Measurements from ENCODE around the gene PATE4.

The PATE4 gene, protein sequence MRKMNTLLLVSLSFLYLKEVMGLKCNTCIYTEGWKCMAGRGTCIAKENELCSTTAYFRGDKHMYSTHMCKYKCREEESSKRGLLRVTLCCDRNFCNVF

DNA sequence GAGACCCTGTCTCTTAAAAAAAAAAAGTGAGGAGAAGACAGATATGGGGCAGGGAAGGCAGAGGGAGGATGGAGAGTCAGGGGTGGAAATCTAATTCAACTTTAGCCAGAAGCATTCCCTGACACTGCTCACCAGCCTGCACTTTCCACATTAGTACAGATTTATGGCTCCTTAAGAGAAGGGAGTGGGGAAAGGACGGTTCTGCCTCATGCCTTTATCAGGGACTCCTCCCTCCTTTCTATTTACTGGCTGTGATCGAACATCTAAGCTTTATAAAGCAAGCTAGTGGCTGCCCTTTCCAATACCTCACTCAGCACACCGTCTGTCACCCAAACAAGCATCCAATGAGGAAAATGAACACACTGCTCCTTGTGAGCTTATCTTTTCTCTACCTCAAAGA lies at the start of gene PATE4:
TSS of gene PATE4 (plus strand) at position 301 of the 400 bp plus-strand sequence. CDS start at position 345, 44 bp downstream.
- Mint-ChIP-seq H3K9me3 (peaks cover 5% of the 10 kb centered on the region), H3K4me1 (no peaks in the 10 kb centered on the region), H3K27ac (no peak within 1 kb of the TSS), H3K27me3 (ENCODE audit: low read depth) (peaks cover 10% of the 10 kb centered on the region), H3K36me3 (ENCODE audit: low read depth) (no peaks in the 10 kb centered on the region), H3K4me3 (no peak within 1 kb of the TSS)
- TF ChIP-seq, protein P1, sequence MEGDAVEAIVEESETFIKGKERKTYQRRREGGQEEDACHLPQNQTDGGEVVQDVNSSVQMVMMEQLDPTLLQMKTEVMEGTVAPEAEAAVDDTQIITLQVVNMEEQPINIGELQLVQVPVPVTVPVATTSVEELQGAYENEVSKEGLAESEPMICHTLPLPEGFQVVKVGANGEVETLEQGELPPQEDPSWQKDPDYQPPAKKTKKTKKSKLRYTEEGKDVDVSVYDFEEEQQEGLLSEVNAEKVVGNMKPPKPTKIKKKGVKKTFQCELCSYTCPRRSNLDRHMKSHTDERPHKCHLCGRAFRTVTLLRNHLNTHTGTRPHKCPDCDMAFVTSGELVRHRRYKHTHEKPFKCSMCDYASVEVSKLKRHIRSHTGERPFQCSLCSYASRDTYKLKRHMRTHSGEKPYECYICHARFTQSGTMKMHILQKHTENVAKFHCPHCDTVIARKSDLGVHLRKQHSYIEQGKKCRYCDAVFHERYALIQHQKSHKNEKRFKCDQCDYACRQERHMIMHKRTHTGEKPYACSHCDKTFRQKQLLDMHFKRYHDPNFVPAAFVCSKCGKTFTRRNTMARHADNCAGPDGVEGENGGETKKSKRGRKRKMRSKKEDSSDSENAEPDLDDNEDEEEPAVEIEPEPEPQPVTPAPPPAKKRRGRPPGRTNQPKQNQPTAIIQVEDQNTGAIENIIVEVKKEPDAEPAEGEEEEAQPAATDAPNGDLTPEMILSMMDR (IDR thresholded peaks at IDR 0.05; ENCODE audit: unreplicated experiment in 3 of 3): no peak

GRCh38 chr11:125784678-125785077 lies 48.4 kb upstream of the PATE4 start:
- Mint-ChIP-seq H3K36me3 (ENCODE audit: low read depth) (no peaks in the 10 kb centered on the region), H3K4me3 (no peak overlapping the region), H3K4me1 (no peaks in the 10 kb centered on the region), H3K27me3 (ENCODE audit: low read depth) (peaks cover 8% of the 10 kb centered on the region), H3K27ac (no peak overlapping the region), H3K9me3 (peaks cover 2% of the 10 kb centered on the region)
- TF ChIP-seq, protein P1 (IDR thresholded peaks at IDR 0.05; ENCODE audit: unreplicated experiment in 3 of 3): no peak

DNA sequence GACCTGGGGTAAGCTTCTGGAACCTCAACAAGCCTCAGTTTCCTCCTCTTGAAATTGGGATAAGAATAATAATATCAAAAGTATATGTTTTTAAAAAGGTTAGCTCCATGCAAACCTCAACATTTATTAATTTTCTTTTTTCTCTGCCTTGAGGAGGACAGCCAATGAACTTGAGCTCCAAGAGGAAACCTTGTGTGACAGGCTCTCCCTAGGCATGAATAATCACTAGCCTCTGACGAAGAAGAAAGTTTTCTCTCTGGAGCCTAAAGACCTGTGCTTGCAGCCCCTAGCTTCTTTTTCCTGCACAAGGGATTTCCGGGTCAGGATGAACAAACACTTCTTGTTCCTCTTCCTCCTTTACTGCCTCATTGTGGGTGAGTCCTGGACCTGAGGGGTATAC lies 45.3 kb upstream of the PATE4 start, which contains the start of gene PATE3:
TSS of gene PATE3 (plus strand) at position 301 of the 400 bp plus-strand sequence. CDS start at position 326, 25 bp downstream.
- Mint-ChIP-seq H3K4me1 (no peaks in the 10 kb centered on the region), H3K9me3 (peaks cover 6% of the 10 kb centered on the region), H3K27me3 (ENCODE audit: low read depth) (peaks cover 5% of the 10 kb centered on the region), H3K27ac (no peak within 1 kb of the TSS), H3K36me3 (ENCODE audit: low read depth) (no peaks in the 10 kb centered on the region), H3K4me3 (no peak within 1 kb of the TSS)
- TF ChIP-seq, protein P1 (IDR thresholded peaks at IDR 0.05; ENCODE audit: unreplicated experiment in 3 of 3): no peak

DNA sequence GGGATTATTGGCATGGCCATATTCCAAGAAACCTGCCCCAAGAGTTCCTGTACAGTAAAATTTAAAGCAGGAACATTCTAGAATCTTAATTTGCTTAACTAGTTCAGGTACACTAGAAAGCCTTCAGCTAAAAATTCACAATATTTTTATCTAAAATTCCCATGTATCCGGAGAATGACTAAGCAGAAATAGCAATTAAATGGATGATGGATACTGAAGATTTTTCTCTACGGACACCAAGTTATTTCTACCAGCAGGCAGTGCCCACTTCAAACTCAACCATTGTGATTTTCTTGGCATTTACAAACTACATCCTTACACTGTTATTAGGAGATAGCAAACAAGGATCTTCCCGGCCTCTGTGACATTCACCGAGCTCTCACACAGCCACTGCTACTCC lies 42.3 kb upstream of the PATE4 start:
- Mint-ChIP-seq H3K4me3 (no peak overlapping the region), H3K27me3 (ENCODE audit: low read depth) (peaks cover 2% of the 10 kb centered on the region), H3K9me3 (peaks cover 27% of the 10 kb centered on the region), H3K36me3 (ENCODE audit: low read depth) (no peaks in the 10 kb centered on the region), H3K27ac (no peak overlapping the region), H3K4me1 (no peaks in the 10 kb centered on the region)
- TF ChIP-seq, protein P1 (IDR thresholded peaks at IDR 0.05; ENCODE audit: unreplicated experiment in 3 of 3): no peak

DNA sequence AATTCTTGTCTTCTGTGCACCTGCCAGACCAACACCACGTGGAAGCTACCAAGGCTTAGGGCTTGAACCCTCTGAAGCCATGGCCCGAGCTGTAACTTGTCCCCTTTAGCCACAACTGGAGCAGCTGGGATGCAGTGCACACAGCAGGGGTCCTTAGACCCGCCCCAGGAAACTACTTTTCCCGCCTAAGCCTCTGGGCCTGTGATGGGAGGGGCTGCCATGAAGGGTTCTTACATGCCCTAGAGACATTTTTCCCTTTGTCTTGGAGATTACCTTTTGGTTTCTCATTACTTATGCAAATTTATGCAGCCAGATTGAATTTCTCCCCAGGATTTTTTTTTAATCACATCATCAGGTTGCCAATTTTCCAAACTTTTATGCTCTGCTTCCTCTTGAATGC lies 35.5 kb upstream of the PATE4 start:
- Mint-ChIP-seq H3K27me3 (ENCODE audit: low read depth) (no peaks in the 10 kb centered on the region), H3K36me3 (ENCODE audit: low read depth) (no peaks in the 10 kb centered on the region), H3K27ac (no peak overlapping the region), H3K4me1 (no peaks in the 10 kb centered on the region), H3K4me3 (no peak overlapping the region), H3K9me3 (peaks cover 62% of the 10 kb centered on the region)
- TF ChIP-seq, protein P1 (IDR thresholded peaks at IDR 0.05; ENCODE audit: unreplicated experiment in 3 of 3): no peak

DNA sequence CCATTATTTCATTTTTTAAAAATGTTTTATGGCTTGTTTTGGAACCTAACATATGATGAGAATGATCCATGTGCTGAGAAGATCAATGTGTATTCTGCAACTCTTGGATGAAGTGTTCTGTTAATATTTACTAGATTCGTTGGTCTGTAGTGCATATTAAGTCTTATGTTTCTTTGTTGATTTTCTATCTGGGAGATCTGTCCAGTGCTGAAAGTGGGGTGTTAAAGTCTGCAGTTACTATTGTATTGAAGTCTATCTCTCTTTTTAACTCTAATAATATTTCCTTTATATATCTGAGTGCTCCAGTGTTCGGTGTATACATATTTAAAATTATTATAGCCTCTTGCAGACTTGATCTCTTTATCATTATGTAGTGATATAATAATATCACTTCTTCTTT lies 33.3 kb upstream of the PATE4 start:
- TF ChIP-seq, protein P1 (IDR thresholded peaks at IDR 0.05; ENCODE audit: unreplicated experiment in 3 of 3): no peak
- Mint-ChIP-seq H3K9me3 (peaks cover 59% of the 10 kb centered on the region), H3K4me1 (no peaks in the 10 kb centered on the region), H3K27ac (no peak overlapping the region), H3K4me3 (no peak overlapping the region), H3K36me3 (ENCODE audit: low read depth) (no peaks in the 10 kb centered on the region), H3K27me3 (ENCODE audit: low read depth) (no peaks in the 10 kb centered on the region)
